ENCODE measurements around the gene UNC5A. TPM values are rescaled to one million over a fixed set of nuclear protein-coding genes. Genes with fewer than 3 reads are reported as not detected.

The UNC5A gene
- total RNA-seq, 1 experiment from 2014 or later: 10.1 TPM

GRCh38 chr5:176790941-176791340 is 19.4 kb upstream of the UNC5A start:
- no TSS peak for BruUV-seq (replicated peaks)

More at GRCh38 chr5:176790941-176791340, 19.4 kb upstream of the UNC5A start:
- DNase-seq (ENCODE audit: low read depth, low spot score) (no peak), ATAC-seq (no peak)
- Histone ChIP-seq H3K27me3 (ENCODE audit: insufficient read depth, low read length) (no peaks in the 10 kb centered on the region; the same call in 1 of the 2 replicates), H3K4me2 (ENCODE audit: low read length) (no peak overlapping the region), H3K9me3 (ENCODE audit: control insufficient read depth in 1 of 2, insufficient read depth in 1 of 2, low read depth in 1 of 2, low read length in 2 of 2) (no peaks in the 10 kb centered on the region), H2AFZ (ENCODE audit: low read depth, low read length, poor library complexity, severe bottlenecking) (no peak overlapping the region), H3K9me2 (ENCODE audit: insufficient read depth) (no peaks in the 10 kb centered on the region), H3K9ac (ENCODE audit: low read length) (no peak overlapping the region), H3K36me3 (ENCODE audit: control insufficient read depth in 1 of 2, insufficient read depth in 2 of 2, low read length in 2 of 2) (no peaks in the 10 kb centered on the region), H4K20me1 (ENCODE audit: insufficient read depth) (no peaks in the 10 kb centered on the region), H3K4me3 (replicated peaks in 1 of 2; ENCODE audit: low read depth in 1 of 2, low read length in 2 of 2) (no peak overlapping the region), H3K4me1 (ENCODE audit: control insufficient read depth in 1 of 2, insufficient read depth in 2 of 2, low read length in 2 of 2) (peaks cover 3 to 25% of the 10 kb centered on the region in 2 experiments; a peak in 2 of 4 replicates), H3K79me2 (ENCODE audit: insufficient read depth, low read length) (no peaks in the 10 kb centered on the region), H3K27ac (ENCODE audit: low read depth, low read length) (no peak overlapping the region)
- ChIA-PET CTCF (no interaction called here), POLR2A (no interaction called here), RAD21 (ENCODE audit: low non-redundant PET in 1 of 2, low total read pairs in 2 of 2, uncharacterized antibody in 2 of 2, unreplicated experiment in 2 of 2) (no interaction called here)
- intact Hi-C loops (cut with micrococcal nuclease): no loop called here
- TF ChIP-seq EGR1 (IDR thresholded peaks at IDR 0.05; ENCODE audit: low read depth) (no peak), SIN3A (IDR thresholded peaks at IDR 0.05; ENCODE audit: low read depth) (no peak), POLR2AphosphoS5 (IDR thresholded peaks at IDR 0.05; ENCODE audit: low read depth, low read length) (no peak), REST (IDR thresholded peaks at IDR 0.05; ENCODE audit: low read depth) (no peak), ZBTB33 (IDR thresholded peaks at IDR 0.05; ENCODE audit: extremely low read depth, insufficient replicate concordance, low read length) (no peak)
